Astrocyte (in vitro differentiated cells and primary cell): ENCODE measurements around the gene PEX11G. TPM values are rescaled to one million over a fixed set of nuclear protein-coding genes. Genes with fewer than 3 reads are reported as not detected.

Experiments used
- DNase-seq: peaks from one replicate; pipeline ENCODE4 v3.0.0-alpha.2; 2010; ENCODE audit warnings: low read depth
- FAIRE-seq: peaks from 2 replicates; lab custom pipeline; 2011; peaks lifted over from hg19 to GRCh38; lab: Jason Lieb, UNC
- H2AFZ ChIP-seq: 2 replicates; pipeline ENCODE4 v1.6.0; 2012; ENCODE audit warnings: low read depth, low read length, inconsistent platforms
- H3K27ac ChIP-seq: 2 replicates; pipeline ENCODE4 v1.5.1; 2011; ENCODE audit warnings: low read depth, low read length, inconsistent platforms
- H3K27me3 ChIP-seq: 2 replicates; pipeline ENCODE4 v1.6.0; 2011; ENCODE audit warnings: low read length, inconsistent platforms; ENCODE audit not compliant: insufficient read depth
- H3K36me3 ChIP-seq: 2 replicates; pipeline ENCODE4 v1.5.1; 2011; ENCODE audit warnings: low read length, inconsistent platforms; ENCODE audit not compliant: insufficient read depth
- H3K4me1 ChIP-seq: 2 replicates; pipeline ENCODE4 v1.5.1; 2011; ENCODE audit warnings: low read length, inconsistent platforms; ENCODE audit not compliant: insufficient read depth
- H3K4me2 ChIP-seq: 2 replicates; pipeline ENCODE4 v1.6.0; 2012; ENCODE audit warnings: low read length, inconsistent platforms
- H3K4me3 ChIP-seq: 2 replicates; pipeline ENCODE4 v1.5.1; 2011; ENCODE audit warnings: low read depth, mild to moderate bottlenecking, low read length, inconsistent platforms; ENCODE audit not compliant: insufficient read depth
- H3K79me2 ChIP-seq: 2 replicates; pipeline ENCODE4 v1.6.0; 2012; ENCODE audit warnings: mild to moderate bottlenecking, low read length, inconsistent platforms; ENCODE audit not compliant: insufficient read depth
- H3K9ac ChIP-seq: 2 replicates; pipeline ENCODE4 v1.6.0; 2012; ENCODE audit warnings: mild to moderate bottlenecking, low read length, inconsistent platforms
- H3K9me3 ChIP-seq: 2 replicates; pipeline ENCODE4 v1.5.1; 2012; ENCODE audit warnings: low read depth, mild to moderate bottlenecking, low read length, inconsistent platforms; ENCODE audit not compliant: insufficient read depth
- H4K20me1 ChIP-seq: 2 replicates; pipeline ENCODE4 v1.6.0; 2012; ENCODE audit warnings: low read length, inconsistent platforms; ENCODE audit not compliant: insufficient read depth
- H3K27ac Mint-ChIP-seq: one replicate; pipeline ENCODE4 v1.8.0; 2021; ENCODE audit warnings: mild to moderate bottlenecking, mixed read lengths; ENCODE audit not compliant: unreplicated experiment
- H3K27me3 Mint-ChIP-seq: one replicate; pipeline ENCODE4 v1.8.0; 2021; ENCODE audit warnings: low read depth, mixed read lengths; ENCODE audit not compliant: unreplicated experiment
- H3K36me3 Mint-ChIP-seq: one replicate; pipeline ENCODE4 v1.8.0; 2021; ENCODE audit warnings: low read depth, mixed read lengths; ENCODE audit not compliant: unreplicated experiment
- H3K4me1 Mint-ChIP-seq: one replicate; pipeline ENCODE4 v1.8.0; 2021; ENCODE audit warnings: low read depth, mixed read lengths; ENCODE audit not compliant: unreplicated experiment
- H3K4me3 Mint-ChIP-seq: one replicate; pipeline ENCODE4 v1.8.0; 2021; ENCODE audit warnings: mild to moderate bottlenecking, moderate library complexity, mixed read lengths; ENCODE audit not compliant: unreplicated experiment
- H3K9me3 Mint-ChIP-seq: one replicate; pipeline ENCODE4 v1.8.0; 2021; ENCODE audit warnings: mild to moderate bottlenecking, mixed read lengths; ENCODE audit not compliant: unreplicated experiment
- EZH2 ChIP-seq: IDR thresholded peaks from 2 replicates; pipeline ENCODE4 v1.6.1; 2012; ENCODE audit warnings: mild to moderate bottlenecking, low read length, inconsistent platforms; ENCODE audit not compliant: insufficient read depth
- total RNA-seq: library from RNA; stranded (reverse); gene quantifications from 2 replicates; pipeline ENCODE4 v1.2.1, GENCODE V29; 2021
- TF ChIP-seq, protein P1 (sequence below): IDR thresholded peaks from 2 replicates; pipeline ENCODE4 v1.5.1; 2011; ENCODE audit warnings: low read depth, mild to moderate bottlenecking, inconsistent platforms, low read length, moderate library complexity; ENCODE audit not compliant: insufficient read depth

PEX11G gene
- total RNA-seq, 1 donor from 2014 or later: 1.7 TPM

DNA sequence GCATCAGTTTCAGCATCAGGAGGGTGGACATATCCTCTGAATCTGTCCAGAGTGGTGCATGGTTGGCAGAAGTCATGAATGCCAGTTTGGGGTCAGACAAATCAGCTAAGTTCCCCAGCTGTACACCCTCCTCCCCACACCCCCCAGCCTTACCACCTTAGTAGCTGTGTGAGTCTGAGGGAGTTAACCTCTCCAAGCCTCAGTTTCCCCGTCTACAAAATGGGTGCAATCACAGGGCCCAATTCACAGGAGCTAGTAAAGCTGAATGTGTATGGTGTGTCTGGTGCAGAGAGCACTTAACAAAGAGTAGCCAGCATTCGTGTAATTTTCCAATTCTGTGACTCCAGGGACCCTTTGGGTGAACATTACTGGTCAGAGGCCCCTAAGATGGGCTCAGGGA lies 13.7 kb upstream of the PEX11G start:
- Histone ChIP-seq H3K4me3 (no peak overlapping the region), H3K27ac (no peak overlapping the region), H3K4me1 (no peaks in the 10 kb centered on the region), H3K36me3 (no peaks in the 10 kb centered on the region), H3K9ac (no peak overlapping the region), H3K4me2 (no peak overlapping the region), H4K20me1 (no peaks in the 10 kb centered on the region), H2AFZ (no peak overlapping the region), H3K9me3 (no peaks in the 10 kb centered on the region), H3K79me2 (no peaks in the 10 kb centered on the region), H3K27me3 (peaks cover 3% of the 10 kb centered on the region)
- no peaks in the 10 kb centered on the region for H3K4me1 Mint-ChIP-seq
- H3K9me3 Mint-ChIP-seq: no peaks in the 10 kb centered on the region
- TF ChIP-seq, protein P1, sequence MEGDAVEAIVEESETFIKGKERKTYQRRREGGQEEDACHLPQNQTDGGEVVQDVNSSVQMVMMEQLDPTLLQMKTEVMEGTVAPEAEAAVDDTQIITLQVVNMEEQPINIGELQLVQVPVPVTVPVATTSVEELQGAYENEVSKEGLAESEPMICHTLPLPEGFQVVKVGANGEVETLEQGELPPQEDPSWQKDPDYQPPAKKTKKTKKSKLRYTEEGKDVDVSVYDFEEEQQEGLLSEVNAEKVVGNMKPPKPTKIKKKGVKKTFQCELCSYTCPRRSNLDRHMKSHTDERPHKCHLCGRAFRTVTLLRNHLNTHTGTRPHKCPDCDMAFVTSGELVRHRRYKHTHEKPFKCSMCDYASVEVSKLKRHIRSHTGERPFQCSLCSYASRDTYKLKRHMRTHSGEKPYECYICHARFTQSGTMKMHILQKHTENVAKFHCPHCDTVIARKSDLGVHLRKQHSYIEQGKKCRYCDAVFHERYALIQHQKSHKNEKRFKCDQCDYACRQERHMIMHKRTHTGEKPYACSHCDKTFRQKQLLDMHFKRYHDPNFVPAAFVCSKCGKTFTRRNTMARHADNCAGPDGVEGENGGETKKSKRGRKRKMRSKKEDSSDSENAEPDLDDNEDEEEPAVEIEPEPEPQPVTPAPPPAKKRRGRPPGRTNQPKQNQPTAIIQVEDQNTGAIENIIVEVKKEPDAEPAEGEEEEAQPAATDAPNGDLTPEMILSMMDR: no peak
- no peak for TF ChIP-seq EZH2
- no peaks in the 10 kb centered on the region for H3K36me3 Mint-ChIP-seq
- no peak overlapping the region for H3K27ac Mint-ChIP-seq
- FAIRE-seq (no peak), DNase-seq (no peak)
- H3K27me3 Mint-ChIP-seq: peaks cover 47% of the 10 kb centered on the region
- no peak overlapping the region for H3K4me3 Mint-ChIP-seq

DNA sequence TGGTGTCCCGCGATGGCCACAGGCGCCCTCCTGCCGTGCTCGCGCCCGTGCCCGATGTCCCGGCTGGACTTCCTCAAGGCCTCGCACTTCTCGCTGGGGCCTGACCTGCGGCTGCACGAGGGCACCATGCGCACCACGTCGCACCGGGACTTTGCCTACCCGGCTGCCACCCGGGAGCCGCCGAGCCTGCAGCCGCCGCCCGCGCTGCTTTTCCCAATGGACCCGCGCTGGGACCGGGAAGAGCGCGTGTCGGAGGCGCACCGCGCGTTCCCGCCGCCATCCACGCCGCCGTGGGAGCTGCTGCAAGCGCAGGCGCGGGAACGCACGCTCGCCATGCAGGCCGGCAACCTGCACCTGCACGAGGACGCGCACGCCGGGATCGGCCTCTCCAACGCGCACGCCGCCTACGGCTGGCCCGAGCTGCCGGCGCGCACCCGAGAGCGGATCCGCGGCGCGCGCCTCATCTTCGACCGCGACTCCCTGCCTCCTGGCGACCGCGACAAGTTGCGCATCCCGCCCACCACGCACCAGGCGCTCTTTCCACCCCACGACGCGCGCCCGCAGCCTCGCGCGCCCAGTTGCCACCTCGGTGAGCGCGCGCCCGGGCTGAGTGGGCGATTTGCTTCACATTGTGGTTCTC lies 12.1 kb upstream of the PEX11G start:
- DNase-seq: peak; percentile 61
- no peak overlapping the region for H3K27ac ChIP-seq
- no peaks in the 10 kb centered on the region for H3K36me3 Mint-ChIP-seq
- no peaks in the 10 kb centered on the region for H3K9me3 ChIP-seq
- no peaks in the 10 kb centered on the region for H3K79me2 ChIP-seq
- H3K4me3 Mint-ChIP-seq: peak overlapping the region; percentile 73
- no peaks in the 10 kb centered on the region for H3K4me1 Mint-ChIP-seq
- peaks cover 56% of the 10 kb centered on the region for H3K27me3 Mint-ChIP-seq
- no peak overlapping the region for H3K27ac Mint-ChIP-seq
- H3K27me3 ChIP-seq: peaks cover 3% of the 10 kb centered on the region
- peak overlapping the region; percentile 84 for H3K4me2 ChIP-seq
- no peak for FAIRE-seq
- no peaks in the 10 kb centered on the region for H3K4me1 ChIP-seq
- no peak overlapping the region for H3K9ac ChIP-seq
- H3K4me3 ChIP-seq: peak overlapping the region; percentile 46
- H3K36me3 ChIP-seq: no peaks in the 10 kb centered on the region
- TF ChIP-seq EZH2: peak; percentile 51
- TF ChIP-seq, protein P1: no peak
- no peaks in the 10 kb centered on the region for H3K9me3 Mint-ChIP-seq
- H2AFZ ChIP-seq: peak overlapping the region; percentile 75
- H4K20me1 ChIP-seq: no peaks in the 10 kb centered on the region

DNA sequence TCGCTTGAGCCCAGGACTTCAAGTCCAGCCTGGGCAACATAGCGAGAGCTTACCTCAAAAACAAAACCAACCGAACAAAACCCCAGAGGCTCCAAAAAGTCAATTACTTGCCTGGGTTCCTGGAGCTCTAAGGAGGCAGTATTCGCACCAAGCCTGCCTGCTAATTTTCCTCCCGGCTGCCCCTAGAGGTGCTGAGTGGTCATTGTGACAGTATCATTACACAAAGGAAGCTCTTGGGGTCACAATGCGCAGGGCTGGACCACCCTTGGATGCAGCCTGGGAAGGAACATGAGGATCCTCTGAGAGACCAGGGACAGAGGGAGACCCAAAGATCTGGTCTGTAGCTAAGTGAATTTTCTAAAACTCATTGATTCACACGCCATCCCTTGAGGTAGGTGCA lies 8.5 kb upstream of the PEX11G start:
- Histone ChIP-seq H3K4me1 (no peaks in the 10 kb centered on the region), H3K27ac (no peak overlapping the region), H3K9me3 (no peaks in the 10 kb centered on the region), H2AFZ (no peak overlapping the region), H3K36me3 (no peaks in the 10 kb centered on the region), H3K27me3 (no peaks in the 10 kb centered on the region), H3K79me2 (no peaks in the 10 kb centered on the region), H4K20me1 (no peaks in the 10 kb centered on the region), H3K9ac (no peak overlapping the region), H3K4me3 (no peak overlapping the region), H3K4me2 (no peak overlapping the region)
- Mint-ChIP-seq H3K9me3 (no peaks in the 10 kb centered on the region), H3K4me3 (no peak overlapping the region), H3K4me1 (peaks cover 1% of the 10 kb centered on the region), H3K27me3 (peaks cover 46% of the 10 kb centered on the region), H3K36me3 (no peaks in the 10 kb centered on the region), H3K27ac (no peak overlapping the region)
- FAIRE-seq (no peak), DNase-seq (no peak)
- TF ChIP-seq, protein P1: peak; percentile 40
- TF ChIP-seq EZH2: no peak
